IMR-90 (cell line): ENCODE data around the gene CHN1.

Experiments used
- BHLHE40 ChIP-seq: fragments of 150-350 bp; IDR thresholded peaks from 2 replicates; pipeline ENCODE4 v1.6.1; 2016; ENCODE audit warnings: mild to moderate bottlenecking, low read depth, low read length
- CEBPB ChIP-seq: IDR thresholded peaks from 2 replicates; pipeline ENCODE4 v1.6.1; 2012; ENCODE audit warnings: low read depth, low read length, improper control_type of control experiment
- CHD1 ChIP-seq: IDR thresholded peaks from 2 replicates; pipeline ENCODE4 v1.6.1; 2012; ENCODE audit warnings: low read depth, low read length, improper control_type of control experiment
- FOS ChIP-seq: fragments of 150-350 bp; IDR thresholded peaks from 2 replicates; pipeline ENCODE4 v1.6.1; 2016; ENCODE audit warnings: low read depth, low read length
- MAZ ChIP-seq: IDR thresholded peaks from 2 replicates; pipeline ENCODE4 v1.6.1; 2012; ENCODE audit warnings: low read depth, mild to moderate bottlenecking, low read length, improper control_type of control experiment, moderate library complexity, borderline replicate concordance
- MXI1 ChIP-seq: IDR thresholded peaks from 2 replicates; pipeline ENCODE4 v1.6.1; 2012; ENCODE audit warnings: low read depth, mild to moderate bottlenecking, low read length, moderate library complexity, borderline replicate concordance
- NFE2L2 ChIP-seq: fragments of 150-350 bp; IDR thresholded peaks from 2 replicates; pipeline ENCODE4 v1.6.1; 2016; ENCODE audit warnings: low read depth, mild to moderate bottlenecking, low read length
- POLR2A ChIP-seq: IDR thresholded peaks from 2 replicates; pipeline ENCODE4 v1.6.1; 2012; ENCODE audit warnings: mild to moderate bottlenecking, low read depth, low read length
- RAD21 ChIP-seq: IDR thresholded peaks from 2 replicates; pipeline ENCODE4 v1.6.1; 2012; ENCODE audit warnings: low read length, improper control_type of control experiment
- RFX5 ChIP-seq: IDR thresholded peaks from 2 replicates; pipeline ENCODE4 v1.8.0; 2012; ENCODE audit warnings: low read depth, mild to moderate bottlenecking, low read length, moderate library complexity
- SMC3 ChIP-seq: fragments of 150-350 bp; IDR thresholded peaks from 2 replicates; pipeline ENCODE4 v1.6.1; 2016; ENCODE audit warnings: low read depth, mild to moderate bottlenecking, antibody characterized with exemption, low read length, moderate library complexity
- TF ChIP-seq, protein P1 (sequence below): conservative IDR thresholded peaks from 2 replicates; pipeline ENCODE4 v1.5.1; 2012; ENCODE audit warnings: mild to moderate bottlenecking, low read depth, low read length, improper control_type of control experiment
- TF ChIP-seq, protein P2 (sequence below): fragments of 150-350 bp; IDR thresholded peaks from 2 replicates; pipeline ENCODE4 v1.6.1; 2016; ENCODE audit warnings: low read depth, mild to moderate bottlenecking, low read length, moderate library complexity, borderline replicate concordance
- TF ChIP-seq, protein P3 (sequence below): fragments of 150-350 bp; IDR thresholded peaks from 2 replicates; pipeline ENCODE4 v1.6.1; 2017; ENCODE audit warnings: mild to moderate bottlenecking, antibody characterized with exemption, low read length, low read depth

DNA sequence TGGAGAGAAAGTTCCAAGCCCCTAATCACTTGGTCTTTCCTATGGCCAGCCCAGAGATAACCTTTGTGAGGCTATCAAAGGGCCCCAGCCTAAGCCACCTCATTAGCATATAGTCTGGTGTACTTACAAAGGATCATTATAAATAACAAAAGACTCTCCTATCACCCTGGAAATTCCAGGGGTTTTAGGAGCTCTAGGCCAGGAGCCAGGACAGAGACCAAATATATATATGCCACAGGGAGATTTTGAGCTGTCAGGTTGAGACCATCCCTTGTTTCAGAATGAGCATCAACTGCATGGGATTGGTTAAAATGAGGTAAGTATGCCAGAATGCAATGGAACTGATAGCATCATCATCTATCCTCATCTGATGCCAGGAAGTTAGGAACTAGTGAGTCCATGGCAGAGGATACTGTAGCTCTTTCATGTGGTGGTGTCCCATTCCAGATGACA is 208.8 kb downstream of the CHN1 start:
- TF ChIP-seq, protein P1, sequence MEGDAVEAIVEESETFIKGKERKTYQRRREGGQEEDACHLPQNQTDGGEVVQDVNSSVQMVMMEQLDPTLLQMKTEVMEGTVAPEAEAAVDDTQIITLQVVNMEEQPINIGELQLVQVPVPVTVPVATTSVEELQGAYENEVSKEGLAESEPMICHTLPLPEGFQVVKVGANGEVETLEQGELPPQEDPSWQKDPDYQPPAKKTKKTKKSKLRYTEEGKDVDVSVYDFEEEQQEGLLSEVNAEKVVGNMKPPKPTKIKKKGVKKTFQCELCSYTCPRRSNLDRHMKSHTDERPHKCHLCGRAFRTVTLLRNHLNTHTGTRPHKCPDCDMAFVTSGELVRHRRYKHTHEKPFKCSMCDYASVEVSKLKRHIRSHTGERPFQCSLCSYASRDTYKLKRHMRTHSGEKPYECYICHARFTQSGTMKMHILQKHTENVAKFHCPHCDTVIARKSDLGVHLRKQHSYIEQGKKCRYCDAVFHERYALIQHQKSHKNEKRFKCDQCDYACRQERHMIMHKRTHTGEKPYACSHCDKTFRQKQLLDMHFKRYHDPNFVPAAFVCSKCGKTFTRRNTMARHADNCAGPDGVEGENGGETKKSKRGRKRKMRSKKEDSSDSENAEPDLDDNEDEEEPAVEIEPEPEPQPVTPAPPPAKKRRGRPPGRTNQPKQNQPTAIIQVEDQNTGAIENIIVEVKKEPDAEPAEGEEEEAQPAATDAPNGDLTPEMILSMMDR: no peak
- TF ChIP-seq SMC3 (no peak), POLR2A (no peak), CEBPB (no peak), FOS (no peak), MAZ (no peak), BHLHE40 (no peak), RFX5 (no peak), MXI1 (no peak), CHD1 (no peak), RAD21 (no peak), NFE2L2 (no peak)
- TF ChIP-seq, protein P2, sequence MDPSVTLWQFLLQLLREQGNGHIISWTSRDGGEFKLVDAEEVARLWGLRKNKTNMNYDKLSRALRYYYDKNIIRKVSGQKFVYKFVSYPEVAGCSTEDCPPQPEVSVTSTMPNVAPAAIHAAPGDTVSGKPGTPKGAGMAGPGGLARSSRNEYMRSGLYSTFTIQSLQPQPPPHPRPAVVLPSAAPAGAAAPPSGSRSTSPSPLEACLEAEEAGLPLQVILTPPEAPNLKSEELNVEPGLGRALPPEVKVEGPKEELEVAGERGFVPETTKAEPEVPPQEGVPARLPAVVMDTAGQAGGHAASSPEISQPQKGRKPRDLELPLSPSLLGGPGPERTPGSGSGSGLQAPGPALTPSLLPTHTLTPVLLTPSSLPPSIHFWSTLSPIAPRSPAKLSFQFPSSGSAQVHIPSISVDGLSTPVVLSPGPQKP: no peak
- TF ChIP-seq, protein P3, sequence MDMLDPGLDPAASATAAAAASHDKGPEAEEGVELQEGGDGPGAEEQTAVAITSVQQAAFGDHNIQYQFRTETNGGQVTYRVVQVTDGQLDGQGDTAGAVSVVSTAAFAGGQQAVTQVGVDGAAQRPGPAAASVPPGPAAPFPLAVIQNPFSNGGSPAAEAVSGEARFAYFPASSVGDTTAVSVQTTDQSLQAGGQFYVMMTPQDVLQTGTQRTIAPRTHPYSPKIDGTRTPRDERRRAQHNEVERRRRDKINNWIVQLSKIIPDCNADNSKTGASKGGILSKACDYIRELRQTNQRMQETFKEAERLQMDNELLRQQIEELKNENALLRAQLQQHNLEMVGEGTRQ: no peak
